HFF-Myc (cell line): ENCODE results near the gene RIBC1.

Source experiments
- DNase-seq: peaks from one replicate; pipeline ENCODE4 v3.0.0-alpha.2; 2011; ENCODE audit warnings: low read depth; ENCODE audit errors: extremely low read depth
- H3K4me3 ChIP-seq: replicated peaks from 2 replicates; pipeline ENCODE4 v1.5.1; 2011; ENCODE audit warnings: low read depth, mild to moderate bottlenecking, control low read depth, low read length
- TF ChIP-seq, protein P1 (sequence below): IDR thresholded peaks from 2 replicates; pipeline ENCODE4 v1.5.1; 2012; ENCODE audit warnings: mild to moderate bottlenecking, low read depth, low read length, control low read depth; ENCODE audit errors: missing control alignments

Gene RIBC1

DNA sequence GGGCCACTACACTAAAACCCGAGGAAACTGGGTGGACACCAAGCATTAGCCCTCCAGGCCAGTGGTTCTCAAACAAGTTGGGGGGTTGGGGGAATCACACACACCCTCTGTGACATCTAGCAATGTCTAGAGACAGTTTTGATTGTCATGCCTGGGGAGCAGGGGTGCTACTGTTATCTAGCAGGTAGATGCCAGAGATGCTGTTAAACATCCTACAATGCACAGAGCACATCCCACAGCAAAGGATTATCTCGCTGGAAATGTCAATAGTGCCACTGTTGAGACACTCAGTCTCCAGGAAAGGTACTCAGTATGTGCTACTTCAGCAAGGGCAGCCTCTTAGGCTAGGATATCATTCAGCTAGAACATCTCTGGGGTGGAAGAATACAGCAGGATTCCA, 1.5 kb upstream of the RIBC1 start:
- peak overlapping the region; percentile 51 for H3K4me3 ChIP-seq
- no peak for DNase-seq
- TF ChIP-seq, protein P1, sequence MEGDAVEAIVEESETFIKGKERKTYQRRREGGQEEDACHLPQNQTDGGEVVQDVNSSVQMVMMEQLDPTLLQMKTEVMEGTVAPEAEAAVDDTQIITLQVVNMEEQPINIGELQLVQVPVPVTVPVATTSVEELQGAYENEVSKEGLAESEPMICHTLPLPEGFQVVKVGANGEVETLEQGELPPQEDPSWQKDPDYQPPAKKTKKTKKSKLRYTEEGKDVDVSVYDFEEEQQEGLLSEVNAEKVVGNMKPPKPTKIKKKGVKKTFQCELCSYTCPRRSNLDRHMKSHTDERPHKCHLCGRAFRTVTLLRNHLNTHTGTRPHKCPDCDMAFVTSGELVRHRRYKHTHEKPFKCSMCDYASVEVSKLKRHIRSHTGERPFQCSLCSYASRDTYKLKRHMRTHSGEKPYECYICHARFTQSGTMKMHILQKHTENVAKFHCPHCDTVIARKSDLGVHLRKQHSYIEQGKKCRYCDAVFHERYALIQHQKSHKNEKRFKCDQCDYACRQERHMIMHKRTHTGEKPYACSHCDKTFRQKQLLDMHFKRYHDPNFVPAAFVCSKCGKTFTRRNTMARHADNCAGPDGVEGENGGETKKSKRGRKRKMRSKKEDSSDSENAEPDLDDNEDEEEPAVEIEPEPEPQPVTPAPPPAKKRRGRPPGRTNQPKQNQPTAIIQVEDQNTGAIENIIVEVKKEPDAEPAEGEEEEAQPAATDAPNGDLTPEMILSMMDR, result no peak

DNA sequence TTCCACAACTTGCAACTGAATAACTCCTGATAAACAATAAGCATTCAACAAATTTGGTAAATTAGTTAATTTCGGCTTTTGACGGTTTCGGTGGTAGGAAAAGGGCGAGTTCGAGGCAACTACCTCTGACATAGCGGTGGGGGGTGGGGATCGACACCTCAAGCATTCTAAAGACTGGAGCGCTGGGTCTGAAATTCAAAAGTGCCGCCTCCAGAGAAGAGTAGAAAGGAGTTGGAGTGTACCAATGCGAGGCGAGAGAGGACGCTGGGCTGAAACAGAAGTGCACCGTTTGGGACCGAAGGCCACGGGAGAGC, 944 bp upstream of the RIBC1 start:
- DNase-seq, result no peak
- peak overlapping the region; percentile 51 for H3K4me3 ChIP-seq
- TF ChIP-seq, protein P1, result no peak

DNA sequence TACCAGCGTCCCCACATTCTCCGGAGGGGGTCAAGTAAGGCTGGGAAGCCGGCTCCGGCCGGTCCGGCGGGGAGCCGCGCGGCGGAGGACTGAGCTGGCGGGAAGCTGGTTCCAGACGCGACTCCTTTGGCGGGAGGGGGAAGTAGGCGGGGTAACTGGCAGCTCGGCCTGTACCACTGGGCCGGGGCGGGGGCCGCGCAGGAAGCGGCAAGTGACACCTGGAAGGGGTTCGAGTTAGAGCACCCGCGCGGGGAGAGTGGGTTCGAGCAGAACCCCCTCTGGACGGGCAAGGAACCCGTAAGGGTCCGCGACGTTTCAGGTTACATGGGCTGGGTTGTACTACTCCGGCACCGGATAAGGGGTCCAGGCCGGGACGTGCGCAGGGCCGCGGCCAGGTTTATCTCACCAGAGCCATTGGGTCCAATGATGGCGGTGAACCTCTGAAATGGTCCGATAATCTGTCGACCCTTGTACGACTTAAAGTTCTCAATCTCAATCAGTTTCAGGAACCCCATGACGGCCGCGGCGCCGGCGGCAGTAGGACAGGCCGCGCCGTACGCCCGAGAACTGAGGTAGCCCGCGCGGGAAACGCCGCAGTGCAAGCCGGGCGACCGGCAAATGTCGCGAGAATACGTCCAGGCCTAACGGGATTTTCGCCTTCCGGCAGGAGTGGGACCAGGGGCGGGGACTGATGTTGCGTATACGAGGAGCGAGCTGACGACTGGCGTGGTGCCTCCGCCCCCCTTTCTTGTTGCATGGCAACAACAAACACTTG, 400 bp upstream of the RIBC1 start, which contains the start of gene SMC1A:
SMC1A (minus strand) TSS at position 569 of the 775 bp plus-strand sequence; CDS start at position 515, 54 bp downstream.
- TF ChIP-seq, protein P1, result no peak
- peak; percentile 87 for DNase-seq
- peak within 1 kb of the TSS; percentile 51 for H3K4me3 ChIP-seq

DNA sequence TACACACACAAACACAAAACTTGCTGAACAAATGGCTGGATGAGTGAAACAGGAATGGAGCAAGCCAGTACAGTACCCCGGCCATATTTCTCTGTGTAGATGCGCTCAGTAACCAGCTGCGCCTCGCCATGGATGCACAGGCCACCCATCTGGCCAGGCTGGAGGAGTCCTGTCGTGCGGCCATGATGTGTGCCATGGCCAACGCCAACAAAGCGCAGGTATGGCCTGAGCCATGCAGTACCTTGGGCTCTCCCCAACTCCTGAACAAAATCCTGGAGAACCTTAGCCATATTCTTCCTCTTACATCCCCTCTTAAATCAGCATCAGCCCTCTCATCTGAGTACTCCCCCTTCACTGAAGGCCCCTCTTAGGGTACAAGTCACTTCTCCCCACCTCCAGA, 7.1 kb downstream of the RIBC1 start:
- no peak for DNase-seq
- no peak overlapping the region for H3K4me3 ChIP-seq
- TF ChIP-seq, protein P1, result no peak

DNA sequence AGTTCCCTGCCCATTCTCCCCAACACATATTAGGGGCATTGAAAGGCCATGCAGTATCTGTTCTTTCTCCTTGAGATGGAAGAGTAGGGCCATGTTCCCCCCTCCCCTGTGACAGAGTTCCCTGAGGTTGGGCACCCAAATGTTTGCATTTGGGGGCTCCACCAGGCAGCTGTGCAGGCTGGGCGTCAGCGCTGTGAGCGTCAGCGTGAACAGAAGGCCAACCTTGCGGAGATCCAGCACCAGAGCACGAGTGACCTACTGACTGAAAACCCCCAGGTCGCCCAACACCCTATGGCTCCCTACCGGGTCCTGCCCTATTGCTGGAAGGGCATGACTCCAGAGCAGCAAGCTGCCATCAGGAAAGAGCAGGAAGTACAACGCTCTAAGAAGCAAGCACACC, 7.6 kb downstream of the RIBC1 start:
- DNase-seq, result no peak
- no peak overlapping the region for H3K4me3 ChIP-seq
- TF ChIP-seq, protein P1, result no peak

DNA sequence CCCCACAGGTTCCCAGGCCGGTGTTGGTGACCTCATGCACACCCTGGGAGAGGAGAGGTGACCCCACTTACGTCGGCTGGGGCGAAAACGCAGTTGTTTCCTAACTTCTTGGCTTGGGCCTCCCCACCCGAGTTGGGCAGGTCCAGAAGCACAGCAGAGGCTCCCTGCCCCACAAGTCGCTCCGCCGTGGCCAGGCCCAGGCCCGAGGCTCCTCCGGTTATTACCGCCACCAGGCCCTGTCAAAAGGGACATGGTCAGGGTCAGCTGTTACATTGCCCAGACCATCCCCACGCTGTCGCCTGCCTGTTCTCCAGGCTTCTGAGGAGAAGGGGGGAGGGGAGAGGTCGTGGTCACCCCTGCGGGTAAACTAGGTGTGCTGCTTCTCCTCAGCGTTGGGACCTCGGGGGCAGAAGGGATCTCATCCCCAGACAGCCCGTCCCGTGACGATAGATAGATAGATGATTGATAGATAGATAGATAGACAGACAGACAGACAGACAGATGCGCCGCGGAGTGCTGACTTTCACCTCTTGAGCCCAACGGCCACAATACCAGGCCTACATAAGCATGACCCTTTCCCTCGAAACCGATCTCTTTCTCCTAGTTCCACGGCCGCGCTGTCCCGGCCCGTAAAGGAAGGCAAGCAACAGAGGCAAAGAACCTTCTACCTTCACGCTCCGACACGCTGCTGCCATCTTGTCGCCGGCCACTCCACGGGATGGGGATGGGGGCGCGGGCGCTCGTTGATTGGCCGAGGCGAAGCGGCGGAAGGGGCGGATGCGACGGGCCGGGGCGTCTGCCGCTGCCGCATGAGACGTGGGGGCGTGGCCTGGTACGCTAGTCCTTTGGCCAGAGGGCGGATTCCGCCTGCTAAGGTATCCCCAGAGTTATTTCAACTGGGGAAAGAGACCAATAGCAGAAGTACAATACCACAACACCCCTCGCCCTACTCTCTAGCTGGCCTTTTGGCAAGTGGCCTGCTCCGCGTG, 11.3 kb downstream of the RIBC1 start, which contains the start of gene HSD17B10:
HSD17B10 (minus strand) TSS at position 720 of the 989 bp plus-strand sequence; CDS start at position 695, 25 bp downstream.
- H3K4me3 ChIP-seq, result peak within 1 kb of the TSS; percentile 72
- TF ChIP-seq, protein P1, result no peak
- peak; percentile 17 for DNase-seq
